ENCODE results near the gene RANBP2. TPM values are rescaled to one million over a fixed set of nuclear protein-coding genes. Genes with fewer than 3 reads are reported as not detected.

Gene RANBP2
- total RNA-seq, 1 experiment from 2014 or later = 91.4 TPM

GRCh38 chr2:108787216-108787541 lies 67.9 kb downstream of the RANBP2 start:
- H3K4me1 Mint-ChIP-seq = peaks cover 9 to 18% of the 10 kb centered on the region in 2 experiments
- TF ChIP-seq CTCF (conservative IDR thresholded peaks at IDR 0.05) = no peak

More at GRCh38 chr2:108787216-108787541, 67.9 kb downstream of the RANBP2 start:
- Mint-ChIP-seq H3K9me3 (no peaks in the 10 kb centered on the region), H3K4me3 (peak overlapping the region; percentile 87 to 91), H3K36me3 (ENCODE audit: insufficient read depth in 1 of 3, low read depth in 3 of 3) (peaks cover 16 to 47% (median 45%) of the 10 kb centered on the region in 3 experiments; a peak in 6 of 7 replicates), H3K27me3 (ENCODE audit: low read depth) (no peaks in the 10 kb centered on the region; the same call in 1 of the 2 replicates), H3K27ac (peak overlapping the region; percentile 61 to 93 (median 73))
- Histone ChIP-seq H3K18ac (ENCODE audit: insufficient read length, low read depth, low read length) (no peak overlapping the region), H3K27ac (ENCODE audit: insufficient read length, low read depth, low read length) (no peak overlapping the region), H2AK5ac (ENCODE audit: insufficient read length, low read length) (no peak overlapping the region), H4K20me1 (ENCODE audit: control insufficient read depth, insufficient read depth, insufficient read length) (no peaks in the 10 kb centered on the region), H2AFZ (ENCODE audit: low read length) (no peak overlapping the region), H3K23ac (ENCODE audit: insufficient read length, low read depth, low read length) (no peak overlapping the region), H4K91ac (ENCODE audit: insufficient read length, low read depth, low read length) (no peak overlapping the region), H3K27me3 (ENCODE audit: insufficient read depth, low read length) (no peaks in the 10 kb centered on the region), H2BK5ac (ENCODE audit: insufficient read length, low read length) (no peak overlapping the region), H2BK12ac (ENCODE audit: insufficient read length, low read depth, low read length) (no peak overlapping the region), H2BK20ac (ENCODE audit: low read depth, low read length, poor library complexity, severe bottlenecking) (no peak overlapping the region), H3K4ac (ENCODE audit: low read depth, low read length) (no peak overlapping the region), H2BK120ac (ENCODE audit: low read depth, low read length, poor library complexity, severe bottlenecking) (no peak overlapping the region), H3K23me2 (ENCODE audit: insufficient read length, low read depth, low read length, poor library complexity, severe bottlenecking) (peaks cover 4% of the 10 kb centered on the region), H2BK15ac (ENCODE audit: low read depth, low read length) (no peak overlapping the region), H3K4me2 (ENCODE audit: insufficient read depth, insufficient read length, low read length) (peak overlapping the region; percentile 71), H3K4me1 (ENCODE audit: insufficient read depth, low read length) (no peaks in the 10 kb centered on the region), H3K79me1 (ENCODE audit: insufficient read depth, low read depth, low read length, poor library complexity, severe bottlenecking) (no peaks in the 10 kb centered on the region), H3K9ac (ENCODE audit: extremely low read depth, insufficient read length, low read length) (peak overlapping the region; percentile 55), H4K5ac (ENCODE audit: insufficient read length, low read depth, low read length) (no peak overlapping the region), H3K79me2 (ENCODE audit: insufficient read depth, low read length) (peaks cover 3% of the 10 kb centered on the region; the same call in 1 of the 2 replicates), H4K8ac (replicated peaks; ENCODE audit: insufficient read length, low read depth, low read length) (no peak overlapping the region), H3K14ac (ENCODE audit: insufficient read depth, low read length) (no peak overlapping the region; the same call in 1 of the 2 replicates), H3T11ph (ENCODE audit: low read length) (no peak overlapping the region), H3K56ac (ENCODE audit: insufficient read length, low read depth, low read length) (no peak overlapping the region), H3K9me3 (ENCODE audit: control insufficient read depth, low read depth, low read length) (no peaks in the 10 kb centered on the region)
- no peak for DNase-seq
- no CpG with 5 or more reads among the region's 6 CpGs for WGBS (ENCODE audit: extremely low coverage, insufficient read length, low lambda C conversion rate)

All from H9 (cell line).